Adipocyte (in vitro differentiated cells): ENCODE results near the gene TFDP1.
A peak's percentile ranks its signal among the peaks of the same experiment; 100 is the strongest.
"Not testable (repeated sequence)": the region's sequence is repeated elsewhere in the genome, so short reads cannot be mapped to it uniquely, and the experiment has no call there.

ENCODE experiments used
- DNase-seq: peaks from one replicate; pipeline ENCODE4 v3.0.0-alpha.2; 2015; ENCODE audit warnings: low read depth
- H3K27me3 ChIP-seq: replicated peaks from 2 replicates; pipeline ENCODE4 v1.7.0; 2013; ENCODE audit warnings: mild to moderate bottlenecking, low read length, moderate library complexity; ENCODE audit not compliant: control insufficient read depth, insufficient read depth
- H3K36me3 ChIP-seq: 2 replicates; pipeline ENCODE4 v1.7.0; 2013; ENCODE audit warnings: low read length, mild to moderate bottlenecking, moderate library complexity; ENCODE audit not compliant: control insufficient read depth, insufficient read depth, severe bottlenecking
- H3K4me1 ChIP-seq: 2 replicates; pipeline ENCODE4 v1.7.0; 2013; ENCODE audit warnings: mild to moderate bottlenecking, low read length, moderate library complexity; ENCODE audit not compliant: control insufficient read depth, insufficient read depth
- H3K4me3 ChIP-seq: 2 replicates; pipeline ENCODE4 v1.7.0; 2013; ENCODE audit warnings: mild to moderate bottlenecking, low read length, moderate library complexity
- H3K9ac ChIP-seq: 2 replicates; pipeline ENCODE4 v1.7.0; 2013; ENCODE audit warnings: mild to moderate bottlenecking, low read length, moderate library complexity
- H3K9me3 ChIP-seq: 2 replicates; pipeline ENCODE4 v1.7.0; 2013; ENCODE audit warnings: mild to moderate bottlenecking, low read length, moderate library complexity; ENCODE audit not compliant: control insufficient read depth

TFDP1 gene

GRCh38 chr13:113611996-113612395, 27.4 kb downstream of the TFDP1 start:
- DNase-seq: no peak
- Histone ChIP-seq H3K27me3 (no peaks in the 10 kb centered on the region), H3K9me3 (no peaks in the 10 kb centered on the region), H3K4me1 (no peaks in the 10 kb centered on the region), H3K4me3 (no peak overlapping the region), H3K9ac (no peak overlapping the region), H3K36me3 (peaks cover 37% of the 10 kb centered on the region)

GRCh38 chr13:113612607-113613006, 28.1 kb downstream of the TFDP1 start:
- Histone ChIP-seq H3K4me3 (no peak overlapping the region), H3K4me1 (no peaks in the 10 kb centered on the region), H3K9ac (no peak overlapping the region), H3K27me3 (no peaks in the 10 kb centered on the region), H3K36me3 (peaks cover 32% of the 10 kb centered on the region), H3K9me3 (no peaks in the 10 kb centered on the region)
- peak; percentile 73 for DNase-seq

- Histone ChIP-seq H3K9ac (no peak overlapping the region), H3K9me3 (no peaks in the 10 kb centered on the region), H3K4me1 (no peaks in the 10 kb centered on the region), H3K36me3 (peaks cover 28% of the 10 kb centered on the region), H3K27me3 (no peaks in the 10 kb centered on the region), H3K4me3 (no peak overlapping the region)
- DNase-seq: no peak
These were observed 29.3 kb downstream of the TFDP1 start for GRCh38 chr13:113613789-113614379.

- H3K36me3 ChIP-seq: peaks cover 13% of the 10 kb centered on the region
These were observed 31.8 kb downstream of the TFDP1 start for GRCh38 chr13:113616281-113616906.

GRCh38 chr13:113616991-113617749, 32.6 kb downstream of the TFDP1 start:
- Histone ChIP-seq H3K27me3 (no peaks in the 10 kb centered on the region), H3K9ac (no peak overlapping the region), H3K9me3 (no peaks in the 10 kb centered on the region), H3K4me1 (no peaks in the 10 kb centered on the region), H3K4me3 (no peak overlapping the region), H3K36me3 (peaks cover 5% of the 10 kb centered on the region)
- peak; percentile 17 for DNase-seq

More at GRCh38 chr13:113616281-113616906, 31.8 kb downstream of the TFDP1 start:
- Histone ChIP-seq H3K27me3 (no peaks in the 10 kb centered on the region), H3K4me1 (no peaks in the 10 kb centered on the region), H3K9me3 (no peaks in the 10 kb centered on the region), H3K4me3 (no peak overlapping the region), H3K9ac (no peak overlapping the region)
- peak; percentile 25 for DNase-seq

GRCh38 chr13:113617961-113618360, 33.4 kb downstream of the TFDP1 start:
- Histone ChIP-seq H3K9ac (no peak overlapping the region), H3K4me1 (no peaks in the 10 kb centered on the region), H3K9me3 (no peaks in the 10 kb centered on the region), H3K36me3 (no peaks in the 10 kb centered on the region), H3K4me3 (no peak overlapping the region), H3K27me3 (no peaks in the 10 kb centered on the region)
- DNase-seq: no peak

GRCh38 chr13:113618455-113618854, 33.9 kb downstream of the TFDP1 start:
- Histone ChIP-seq H3K36me3 (no peaks in the 10 kb centered on the region), H3K9me3 (no peaks in the 10 kb centered on the region), H3K27me3 (no peaks in the 10 kb centered on the region), H3K9ac (no peak overlapping the region), H3K4me1 (no peaks in the 10 kb centered on the region), H3K4me3 (no peak overlapping the region)
- no peak for DNase-seq

- DNase-seq: no peak
- no peak overlapping the region for H3K4me3 ChIP-seq
- H3K9me3 ChIP-seq: no peaks in the 10 kb centered on the region
- peaks cover 5% of the 10 kb centered on the region for H3K36me3 ChIP-seq
- no peak overlapping the region for H3K9ac ChIP-seq
- H3K4me1 ChIP-seq: no peaks in the 10 kb centered on the region
- no peaks in the 10 kb centered on the region for H3K27me3 ChIP-seq
These were observed 35.7 kb downstream of the TFDP1 start for GRCh38 chr13:113620036-113620796.

- Histone ChIP-seq H3K27me3 (no peaks in the 10 kb centered on the region), H3K9ac (no peak overlapping the region), H3K4me1 (no peaks in the 10 kb centered on the region), H3K9me3 (no peaks in the 10 kb centered on the region), H3K4me3 (no peak overlapping the region), H3K36me3 (peaks cover 5% of the 10 kb centered on the region)
- no peak for DNase-seq
These were observed 36.5 kb downstream of the TFDP1 start for GRCh38 chr13:113621046-113621445.

- not testable (repeated sequence) for H3K4me1 ChIP-seq, H3K9me3 ChIP-seq, H3K4me3 ChIP-seq, H3K27me3 ChIP-seq, H3K9ac ChIP-seq, H3K36me3 ChIP-seq, DNase-seq
These were observed 36.9 kb downstream of the TFDP1 start for GRCh38 chr13:113621498-113621897.

GRCh38 chr13:113621986-113622550, 37.5 kb downstream of the TFDP1 start:
- H3K4me3 ChIP-seq, H3K36me3 ChIP-seq, H3K9me3 ChIP-seq, H3K27me3 ChIP-seq, DNase-seq, H3K4me1 ChIP-seq, H3K9ac ChIP-seq: not testable (repeated sequence)
